Activated CD8-positive, alpha-beta memory T cell treated with anti-CD3 and anti-CD28 coated beads, Interleukin-2, amount 10 ng/mL, durations not matched to agents 7 days and 5 days (primary cell): ENCODE data around the gene NT5DC2. TPM values are rescaled to one million over a fixed set of nuclear protein-coding genes. Genes with fewer than 3 reads are reported as not detected.

Experiments used
- ATAC-seq: fragments of 150-1000 bp; cut with Tn5 transposase; one replicate; pipeline ENCODE4 v1.10.0; 2021; ENCODE audit warnings: moderate library complexity
- CTCF ChIA-PET: fragments of 350-600 bp; sonication (Branson Sonifier 250); formaldehyde crosslinking; loops from one replicate; lab custom pipeline; 2021; ENCODE audit warnings: antibody characterized with exemption; lab: Charles Lee
- DNase-seq: peaks from one replicate; pipeline ENCODE4 v3.0.0-alpha.2; 2020
- H3K27ac Mint-ChIP-seq: one replicate; pipeline ENCODE4 v1.8.0; 2021; ENCODE audit warnings: mild to moderate bottlenecking, mixed read lengths
- H3K27me3 Mint-ChIP-seq: one replicate; pipeline ENCODE4 v1.8.0; 2021; ENCODE audit warnings: mixed read lengths
- H3K36me3 Mint-ChIP-seq: one replicate; pipeline ENCODE4 v1.8.0; 2021; ENCODE audit warnings: mild to moderate bottlenecking, mixed read lengths
- H3K4me1 Mint-ChIP-seq: one replicate; pipeline ENCODE4 v1.8.0; 2021; ENCODE audit warnings: mixed read lengths
- H3K4me3 Mint-ChIP-seq: one replicate; pipeline ENCODE4 v1.8.0; 2021; ENCODE audit warnings: mild to moderate bottlenecking, moderate library complexity, mixed read lengths
- H3K9me3 Mint-ChIP-seq: one replicate; pipeline ENCODE4 v1.8.0; 2022; ENCODE audit warnings: low read depth, mixed read lengths
- total RNA-seq, 2 experiments: library from RNA; stranded (reverse); gene quantifications; one replicate each; pipeline ENCODE4 v1.2.3, GENCODE V29; 2021

The NT5DC2 gene
- total RNA-seq, 2 experiments from 2014 or later: 38.7 to 54.5 TPM

- no peaks in the 10 kb centered on the region for H3K36me3 Mint-ChIP-seq
- H3K4me3 Mint-ChIP-seq: no peak overlapping the region
- no peaks in the 10 kb centered on the region for H3K4me1 Mint-ChIP-seq
- CTCF ChIA-PET: no interaction called here
- H3K9me3 Mint-ChIP-seq: no peaks in the 10 kb centered on the region
- H3K27ac Mint-ChIP-seq: no peak overlapping the region
- H3K27me3 Mint-ChIP-seq: no peaks in the 10 kb centered on the region
- no peak for DNase-seq
- ATAC-seq: no peak
Observed at GRCh38 chr3:52504977-52505376, 28.7 kb downstream of the NT5DC2 start.

GRCh38 chr3:52503788-52504424 is 29.8 kb downstream of the NT5DC2 start:
- H3K27me3 Mint-ChIP-seq: no peaks in the 10 kb centered on the region
- ATAC-seq (no peak), DNase-seq (no peak)
- CTCF ChIA-PET: no interaction called here
- no peaks in the 10 kb centered on the region for H3K9me3 Mint-ChIP-seq
- no peak overlapping the region for H3K4me3 Mint-ChIP-seq
- H3K4me1 Mint-ChIP-seq: no peaks in the 10 kb centered on the region
- H3K27ac Mint-ChIP-seq: no peak overlapping the region
- H3K36me3 Mint-ChIP-seq: no peaks in the 10 kb centered on the region

DNA sequence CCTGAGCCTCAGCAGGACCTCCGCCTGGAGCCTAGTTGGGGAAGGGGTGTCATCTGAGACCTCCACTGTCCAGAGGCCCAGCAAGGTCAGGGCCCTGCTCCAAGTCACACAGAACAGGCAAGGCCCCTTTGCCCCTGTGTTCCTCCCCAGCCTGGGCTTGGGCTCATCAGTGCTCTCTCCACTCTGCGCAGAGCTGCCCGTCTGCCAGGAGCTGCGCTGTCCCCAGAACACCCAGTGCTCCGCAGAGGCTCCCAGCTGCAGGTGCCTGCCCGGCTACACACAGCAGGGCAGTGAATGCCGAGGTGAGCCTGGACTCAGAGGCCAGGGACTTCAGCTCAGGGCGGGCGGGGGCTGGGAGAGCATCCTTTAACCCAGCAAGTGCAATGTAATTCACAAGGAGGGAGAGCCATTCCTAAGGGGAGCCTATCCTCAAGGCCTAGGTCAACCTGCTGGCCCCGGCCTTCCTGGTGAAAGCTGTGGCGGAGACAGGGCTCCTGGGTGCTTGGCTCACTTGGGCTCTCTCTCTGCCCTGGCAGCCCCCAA is 30.8 kb downstream of the NT5DC2 start:
- ATAC-seq (no peak), DNase-seq (no peak)
- H3K27ac Mint-ChIP-seq: no peak overlapping the region
- H3K36me3 Mint-ChIP-seq: no peaks in the 10 kb centered on the region
- H3K4me3 Mint-ChIP-seq: no peak overlapping the region
- CTCF ChIA-PET: interaction anchor here (0.7 kb wide), 1 partner anchor 440 kb away, joined by 3 read pairs; no protein-coding TSS in a partner anchor
- H3K27me3 Mint-ChIP-seq: no peaks in the 10 kb centered on the region
- H3K4me1 Mint-ChIP-seq: peaks cover 2% of the 10 kb centered on the region
- H3K9me3 Mint-ChIP-seq: no peaks in the 10 kb centered on the region

DNA sequence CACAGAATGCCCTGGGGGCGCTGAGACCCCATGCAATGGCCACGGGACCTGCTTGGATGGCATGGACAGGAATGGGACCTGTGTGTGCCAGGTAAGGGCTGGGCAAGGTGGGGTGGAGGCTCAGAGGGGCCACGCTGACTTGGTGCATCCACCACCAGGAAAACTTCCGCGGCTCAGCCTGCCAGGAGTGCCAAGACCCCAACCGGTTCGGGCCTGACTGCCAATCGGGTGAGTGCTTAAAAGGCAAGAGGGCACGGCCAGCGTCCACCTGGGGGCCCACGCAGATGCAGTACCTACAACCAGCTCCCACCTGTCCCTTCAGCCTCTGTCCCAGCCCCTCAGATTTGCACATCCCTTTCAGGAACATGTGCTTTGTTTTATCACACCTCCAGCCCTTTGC is 31.7 kb downstream of the NT5DC2 start:
- Mint-ChIP-seq H3K27ac (no peak overlapping the region), H3K27me3 (no peaks in the 10 kb centered on the region), H3K4me3 (no peak overlapping the region), H3K9me3 (no peaks in the 10 kb centered on the region), H3K36me3 (no peaks in the 10 kb centered on the region), H3K4me1 (peaks cover 2% of the 10 kb centered on the region)
- ATAC-seq (no peak), DNase-seq (no peak)
- CTCF ChIA-PET: no interaction called here

- DNase-seq (no peak), ATAC-seq (no peak)
- CTCF ChIA-PET: no interaction called here
- no peaks in the 10 kb centered on the region for H3K9me3 Mint-ChIP-seq
- H3K36me3 Mint-ChIP-seq: no peaks in the 10 kb centered on the region
- H3K4me1 Mint-ChIP-seq: peaks cover 2% of the 10 kb centered on the region
- no peak overlapping the region for H3K27ac Mint-ChIP-seq
- no peaks in the 10 kb centered on the region for H3K27me3 Mint-ChIP-seq
- no peak overlapping the region for H3K4me3 Mint-ChIP-seq
Observed at GRCh38 chr3:52501046-52501445, 32.6 kb downstream of the NT5DC2 start.

DNA sequence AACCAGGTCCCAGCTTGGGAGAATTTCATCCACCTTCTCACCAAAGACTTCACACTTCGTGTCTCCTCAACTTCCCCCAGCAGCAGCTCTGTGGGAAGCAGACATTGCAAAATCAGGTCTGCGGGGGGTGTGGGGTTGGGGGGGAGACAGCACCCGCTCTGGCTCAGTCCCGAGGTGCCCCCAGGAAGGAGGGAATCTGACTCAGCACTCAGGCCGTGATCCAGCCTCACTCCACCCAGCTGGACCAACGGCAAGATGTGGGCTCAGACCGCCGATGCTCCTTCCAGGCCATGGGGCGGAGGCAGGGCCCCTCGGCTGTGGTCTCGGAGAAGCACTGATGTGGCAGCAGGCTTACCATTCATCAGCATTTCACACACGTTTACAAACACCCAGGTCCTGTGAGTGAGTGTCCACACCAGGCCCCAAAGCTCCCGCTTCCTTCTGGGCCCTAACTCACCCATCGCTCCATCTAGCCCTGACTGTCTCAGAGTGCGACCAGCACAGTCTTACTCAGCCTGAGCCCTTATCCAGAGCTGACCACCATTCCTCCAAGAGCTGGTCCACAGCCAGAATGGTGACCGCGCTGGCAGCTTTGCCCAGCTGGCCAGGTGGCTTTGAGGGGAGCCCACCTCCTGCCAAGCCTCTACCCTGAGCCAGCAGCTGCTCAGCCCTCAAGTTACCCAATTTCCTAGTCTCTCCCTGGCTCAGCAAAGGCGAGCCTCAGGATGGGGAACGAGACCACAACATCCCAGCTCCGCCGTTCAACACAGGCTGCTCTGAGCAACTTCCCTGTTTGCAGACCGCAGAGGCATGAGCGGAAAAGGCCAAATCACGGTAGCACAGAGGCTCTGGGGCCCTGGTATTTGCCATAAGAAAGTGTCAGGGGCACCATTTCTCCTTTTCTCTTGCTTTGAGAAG is 35.3 kb downstream of the NT5DC2 start:
- Mint-ChIP-seq H3K4me3 (no peak overlapping the region), H3K27ac (no peak overlapping the region), H3K4me1 (peaks cover 2% of the 10 kb centered on the region), H3K9me3 (no peaks in the 10 kb centered on the region), H3K36me3 (no peaks in the 10 kb centered on the region), H3K27me3 (no peaks in the 10 kb centered on the region)
- CTCF ChIA-PET: interaction anchor here (2.6 kb wide), 1 partner anchor 51 kb away, joined by 7 read pairs; no protein-coding TSS in a partner anchor
- no peak for DNase-seq
- ATAC-seq: no peak

DNA sequence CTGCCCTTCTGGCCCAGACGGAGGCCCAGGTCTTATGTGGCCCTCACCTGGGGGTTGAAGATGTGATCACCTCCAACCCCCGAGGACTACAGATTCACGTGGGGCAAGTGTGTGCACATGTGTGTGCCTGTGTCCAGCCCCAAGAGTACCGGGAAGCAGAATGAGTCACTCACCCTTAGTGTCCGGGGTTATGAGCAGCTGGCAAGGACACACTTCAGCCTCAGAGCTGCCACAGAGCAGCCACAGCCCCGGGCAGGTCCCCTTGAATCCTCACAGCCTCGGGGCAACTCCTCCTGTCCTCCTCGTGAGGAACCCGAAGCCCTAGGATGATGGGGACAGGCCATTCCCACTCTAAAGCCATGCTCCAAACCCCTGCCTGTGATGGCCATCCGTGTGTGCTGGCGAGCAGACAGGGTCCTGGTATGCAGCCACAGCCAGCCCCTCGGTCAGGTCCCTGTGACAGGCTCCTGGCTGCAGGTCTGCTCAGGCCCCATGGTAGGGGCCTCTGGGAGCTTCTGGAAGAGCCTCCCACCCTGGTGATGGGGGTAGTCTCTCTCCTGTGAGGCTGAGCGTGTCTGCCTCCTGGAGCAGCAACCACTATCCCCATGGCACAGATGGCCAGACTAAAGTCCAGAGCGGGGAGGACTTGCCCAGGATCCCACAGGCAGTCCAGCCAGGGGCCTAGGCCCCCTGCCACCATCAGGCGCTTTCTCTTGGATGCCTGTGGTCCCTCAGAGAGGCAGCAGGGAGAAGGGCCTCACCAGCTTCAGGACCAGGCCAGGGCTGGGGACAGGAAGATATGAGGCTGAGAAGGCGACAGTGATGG is 37.7 kb downstream of the NT5DC2 start:
- H3K4me3 Mint-ChIP-seq: no peak overlapping the region
- CTCF ChIA-PET: interaction anchor here (1.1 kb wide), 1 partner anchor 51 kb away, joined by 3 read pairs; the partner anchor contains the start of gene SEMA3G

GRCh38 chr3:52494886-52495495 is 38.7 kb downstream of the NT5DC2 start, which contains the start of gene STAB1:
Gene STAB1, plus strand, starts transcription at chr3:52495338. Its CDS starts 76 bp downstream, at chr3:52495414.
- Mint-ChIP-seq H3K27ac (no peak within 1 kb of the TSS), H3K27me3 (no peaks in the 10 kb centered on the region), H3K4me1 (peaks cover 2% of the 10 kb centered on the region), H3K4me3 (no peak within 1 kb of the TSS), H3K36me3 (peaks cover 4% of the 10 kb centered on the region), H3K9me3 (no peaks in the 10 kb centered on the region)
- ATAC-seq (no peak), DNase-seq (no peak)
- CTCF ChIA-PET: no interaction called here

More for the DNA sequence above, 37.7 kb downstream of the NT5DC2 start:
- ATAC-seq: no peak
- H3K9me3 Mint-ChIP-seq: no peaks in the 10 kb centered on the region
- H3K36me3 Mint-ChIP-seq: peaks cover 4% of the 10 kb centered on the region
- no peak for DNase-seq
- H3K4me1 Mint-ChIP-seq: peaks cover 2% of the 10 kb centered on the region
- no peak overlapping the region for H3K27ac Mint-ChIP-seq
- no peaks in the 10 kb centered on the region for H3K27me3 Mint-ChIP-seq

- H3K27ac Mint-ChIP-seq: no peak overlapping the region
- peaks cover 4% of the 10 kb centered on the region for H3K36me3 Mint-ChIP-seq
- no peak for DNase-seq
- H3K27me3 Mint-ChIP-seq: no peaks in the 10 kb centered on the region
- CTCF ChIA-PET: no interaction called here
- no peaks in the 10 kb centered on the region for H3K9me3 Mint-ChIP-seq
- peaks cover 2% of the 10 kb centered on the region for H3K4me1 Mint-ChIP-seq
- no peak for ATAC-seq
- no peak overlapping the region for H3K4me3 Mint-ChIP-seq
Observed at GRCh38 chr3:52494445-52494844, 39.2 kb downstream of the NT5DC2 start.

- H3K9me3 Mint-ChIP-seq: no peaks in the 10 kb centered on the region
- DNase-seq: no peak
- CTCF ChIA-PET: no interaction called here
- H3K4me3 Mint-ChIP-seq: no peak overlapping the region
- H3K27ac Mint-ChIP-seq: no peak overlapping the region
- peaks cover 4% of the 10 kb centered on the region for H3K36me3 Mint-ChIP-seq
- H3K27me3 Mint-ChIP-seq: no peaks in the 10 kb centered on the region
- peaks cover 2% of the 10 kb centered on the region for H3K4me1 Mint-ChIP-seq
- ATAC-seq: no peak
Observed at GRCh38 chr3:52493232-52494017, 40.2 kb downstream of the NT5DC2 start.

DNA sequence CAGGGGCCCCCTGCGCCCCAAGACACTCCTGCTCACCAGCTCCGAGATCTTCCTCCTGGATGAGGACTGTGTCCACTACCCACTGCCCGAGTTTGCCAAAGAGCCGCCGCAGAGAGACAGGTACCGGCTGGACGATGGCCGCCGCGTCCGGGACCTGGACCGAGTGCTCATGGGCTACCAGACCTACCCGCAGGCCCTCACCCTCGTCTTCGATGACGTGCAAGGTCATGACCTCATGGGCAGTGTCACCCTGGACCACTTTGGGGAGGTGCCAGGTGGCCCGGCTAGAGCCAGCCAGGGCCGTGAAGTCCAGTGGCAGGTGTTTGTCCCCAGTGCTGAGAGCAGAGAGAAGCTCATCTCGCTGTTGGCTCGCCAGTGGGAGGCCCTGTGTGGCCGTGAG is 41.6 kb downstream of the NT5DC2 start:
- Mint-ChIP-seq H3K27me3 (no peaks in the 10 kb centered on the region), H3K9me3 (no peaks in the 10 kb centered on the region), H3K27ac (no peak overlapping the region), H3K4me3 (no peak overlapping the region), H3K36me3 (peaks cover 12% of the 10 kb centered on the region), H3K4me1 (no peaks in the 10 kb centered on the region)
- CTCF ChIA-PET: no interaction called here
- DNase-seq (no peak), ATAC-seq (no peak)

GRCh38 chr3:52490939-52491526 is 42.6 kb downstream of the NT5DC2 start:
- DNase-seq (no peak), ATAC-seq (no peak)
- Mint-ChIP-seq H3K9me3 (no peaks in the 10 kb centered on the region), H3K27ac (no peak overlapping the region), H3K4me1 (no peaks in the 10 kb centered on the region), H3K4me3 (no peak overlapping the region), H3K27me3 (no peaks in the 10 kb centered on the region), H3K36me3 (peaks cover 12% of the 10 kb centered on the region)
- CTCF ChIA-PET: no interaction called here
